Breast epithelium (tissue), 3 donors: ENCODE measurements around the gene RNF19B.

Experiments used
- CTCF ChIP-seq, 3 donors: fragments of 450-650 bp; IDR thresholded peaks; one replicate each; pipeline ENCODE4 v1.5.1; 2016 to 2017; ENCODE audit warnings: antibody characterized with exemption in 3 of 3, mild to moderate bottlenecking in 3 of 3, moderate library complexity in 3 of 3
- POLR2A ChIP-seq: fragments of 450-650 bp; IDR thresholded peaks from one replicate; pipeline ENCODE4 v1.6.1; 2016; ENCODE audit warnings: antibody characterized with exemption, mild to moderate bottlenecking, moderate library complexity
- POLR2AphosphoS5 ChIP-seq, 3 donors: sonication (generic); formaldehyde crosslinking; IDR thresholded peaks; one replicate each; pipeline ENCODE4 v1.6.1; 2017; ENCODE audit warnings: antibody characterized with exemption in 3 of 3

GRCh38 chr1:32988665-32989064 is 24.1 kb upstream of the RNF19B start:
- TF ChIP-seq CTCF (IDR thresholded peaks at IDR 0.05) (no peak), POLR2A (no peak), POLR2AphosphoS5 (IDR thresholded peaks at IDR 0.05) (no peak)
